EL (cell line): ENCODE measurements around the gene MAK.
"Not testable (repeated sequence)": the region's sequence is repeated elsewhere in the genome, so short reads cannot be mapped to it uniquely, and the experiment has no call there.

ENCODE experiments used
- DNase-seq: peaks from one replicate; pipeline ENCODE4 v3.0.0-alpha.2; 2016

MAK gene

DNA sequence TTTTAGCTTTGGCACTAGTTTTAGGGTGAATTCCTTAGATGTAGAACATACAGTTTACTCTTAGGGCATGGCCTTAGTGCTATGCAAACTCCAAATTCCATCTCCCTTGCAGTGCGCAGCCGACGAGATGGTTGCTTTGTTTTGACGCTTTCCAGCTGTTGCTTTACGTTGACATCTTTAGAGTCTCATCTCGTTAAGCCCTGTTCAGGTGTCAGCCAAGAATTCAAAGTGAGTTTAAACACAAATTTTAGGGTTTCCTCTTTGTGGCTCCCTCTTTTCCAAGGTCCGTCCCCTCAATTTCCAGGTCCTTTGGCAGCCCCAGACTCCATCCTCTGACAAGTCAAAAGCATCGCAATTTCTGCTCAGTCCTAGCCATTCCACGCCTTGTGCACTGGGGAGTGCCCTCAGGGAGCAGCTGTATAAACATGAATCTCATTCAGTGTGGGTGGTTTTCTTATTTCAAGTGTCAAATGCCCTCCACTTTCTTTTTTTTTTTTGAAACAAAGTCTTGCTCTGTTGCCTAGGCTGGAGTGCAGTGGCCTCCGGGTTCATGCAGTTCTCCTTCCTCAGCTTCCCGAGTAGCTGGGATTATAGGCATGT lies 14.1 kb upstream of the MAK start:
- DNase-seq, result no peak

DNA sequence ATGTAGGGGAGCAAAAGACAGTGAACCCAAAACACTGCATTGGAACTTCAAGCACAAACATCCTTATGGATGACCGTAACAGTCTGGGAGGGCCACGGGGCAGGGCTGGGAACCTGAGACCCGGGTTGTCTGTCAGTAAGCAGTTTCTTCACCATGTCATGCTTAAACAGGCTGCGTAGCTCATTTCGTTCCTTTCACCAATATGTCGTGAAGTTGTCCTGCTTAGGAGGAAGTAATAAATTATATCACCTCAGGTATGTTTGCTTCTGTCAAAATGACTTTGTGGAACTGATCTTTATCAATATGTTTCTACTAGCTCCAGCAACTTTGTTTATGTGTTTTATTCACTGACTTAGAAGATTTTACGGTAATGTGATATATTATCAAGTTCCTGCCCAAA lies 12.4 kb upstream of the MAK start:
- no peak for DNase-seq

DNA sequence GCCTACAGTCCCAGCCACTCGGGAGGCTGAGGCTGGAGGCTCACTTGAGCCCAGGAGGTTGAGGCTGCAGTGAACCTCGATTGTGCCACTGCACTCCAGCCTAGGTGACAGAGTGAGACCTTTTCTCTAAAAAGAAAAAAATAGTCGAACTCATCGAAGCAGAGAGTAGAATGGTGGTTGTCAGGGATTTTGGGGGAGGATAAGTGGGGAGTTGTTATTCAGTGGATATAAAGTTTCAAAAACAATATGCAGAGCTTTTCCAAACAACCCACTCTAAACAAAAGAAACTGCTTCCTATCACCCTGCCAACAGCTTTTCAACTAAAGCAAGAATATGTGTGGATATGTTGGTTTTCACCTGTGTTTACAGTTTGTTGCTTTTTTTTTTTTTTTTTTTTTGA lies 11.6 kb upstream of the MAK start:
- DNase-seq, result no peak

DNA sequence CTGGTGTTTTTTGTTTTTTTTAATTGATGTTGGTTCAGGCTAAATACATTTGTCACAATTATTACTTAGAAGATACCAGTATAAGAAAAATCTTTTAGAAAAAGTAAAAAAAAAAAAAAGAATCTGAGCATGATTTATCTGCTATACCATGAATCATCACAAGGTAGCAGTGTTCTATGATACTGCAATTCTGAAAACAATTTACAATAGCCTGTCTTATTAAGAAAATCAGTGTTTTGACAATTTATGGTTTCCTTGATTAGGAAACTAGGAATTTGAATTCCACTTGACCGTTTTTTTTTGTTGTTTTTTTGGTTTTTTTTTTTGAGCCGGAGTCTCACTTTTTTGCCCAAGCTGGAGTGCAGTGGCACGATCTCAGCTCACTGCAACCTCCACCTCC lies 9.3 kb upstream of the MAK start:
- peak; percentile 6 for DNase-seq

DNA sequence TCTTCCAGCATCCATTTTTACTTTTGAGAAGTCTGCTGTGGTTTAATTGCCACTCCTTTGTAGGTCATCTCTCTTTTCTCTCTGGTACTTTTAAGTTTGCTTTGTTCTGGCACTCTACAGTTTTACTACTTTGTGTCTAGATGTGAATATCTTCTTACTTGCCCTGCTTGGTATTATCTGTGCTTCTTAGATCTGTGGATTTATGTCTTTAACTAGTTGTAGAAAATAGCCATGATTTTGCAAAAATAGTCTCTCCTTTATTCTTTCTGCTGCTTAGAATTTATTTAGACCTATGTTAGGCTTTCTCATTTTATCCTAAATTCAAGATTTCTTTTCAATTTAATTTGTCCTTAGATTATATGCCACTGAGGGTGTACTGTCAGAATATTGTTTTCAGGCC lies 5.2 kb upstream of the MAK start:
- DNase-seq, result no peak

DNA sequence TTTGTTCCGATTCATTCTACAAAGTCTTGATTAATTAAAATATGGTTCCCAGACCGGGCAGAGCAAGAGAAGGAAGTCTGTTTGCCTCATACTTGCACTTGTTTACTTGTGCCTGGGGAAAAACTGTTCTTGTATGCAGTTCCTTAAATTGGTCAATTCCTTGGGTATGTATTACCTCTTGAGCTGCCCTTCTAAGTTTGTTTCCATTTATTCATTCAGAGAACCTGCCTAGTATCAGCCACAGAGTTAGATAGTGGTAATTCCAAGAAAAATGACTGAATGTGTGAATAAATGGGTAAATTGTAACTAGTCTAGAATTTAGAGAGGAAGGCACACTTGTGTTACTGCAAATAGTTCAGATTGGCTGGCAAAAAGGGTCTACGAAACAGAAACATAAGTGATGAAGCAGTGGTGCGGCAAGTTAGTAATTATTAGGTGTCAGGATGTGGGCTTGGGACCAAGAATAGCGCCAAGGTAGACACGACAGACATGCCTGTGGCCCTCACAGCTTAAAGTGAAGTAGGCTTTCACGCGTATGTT lies 525 bp upstream of the MAK start:
- no peak for DNase-seq

DNA sequence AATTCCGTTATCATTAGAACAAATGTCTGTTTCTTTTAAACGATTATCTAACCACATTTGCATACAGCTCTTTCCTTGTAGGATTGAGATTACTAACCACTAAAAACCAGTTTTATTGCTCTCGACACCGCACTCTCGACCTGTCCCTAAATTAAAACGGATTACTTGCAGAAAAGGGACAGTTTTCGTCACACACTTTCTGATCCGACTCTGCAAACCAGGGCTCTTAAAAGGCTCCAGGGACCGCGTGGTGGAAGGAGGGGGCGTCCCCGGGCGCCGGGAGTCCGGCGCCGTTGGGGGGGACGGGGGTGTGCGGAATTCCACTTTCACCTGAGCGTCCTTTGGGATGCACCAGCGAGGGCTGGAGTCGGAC lies 731 bp downstream of the MAK start:
- no peak for DNase-seq

DNA sequence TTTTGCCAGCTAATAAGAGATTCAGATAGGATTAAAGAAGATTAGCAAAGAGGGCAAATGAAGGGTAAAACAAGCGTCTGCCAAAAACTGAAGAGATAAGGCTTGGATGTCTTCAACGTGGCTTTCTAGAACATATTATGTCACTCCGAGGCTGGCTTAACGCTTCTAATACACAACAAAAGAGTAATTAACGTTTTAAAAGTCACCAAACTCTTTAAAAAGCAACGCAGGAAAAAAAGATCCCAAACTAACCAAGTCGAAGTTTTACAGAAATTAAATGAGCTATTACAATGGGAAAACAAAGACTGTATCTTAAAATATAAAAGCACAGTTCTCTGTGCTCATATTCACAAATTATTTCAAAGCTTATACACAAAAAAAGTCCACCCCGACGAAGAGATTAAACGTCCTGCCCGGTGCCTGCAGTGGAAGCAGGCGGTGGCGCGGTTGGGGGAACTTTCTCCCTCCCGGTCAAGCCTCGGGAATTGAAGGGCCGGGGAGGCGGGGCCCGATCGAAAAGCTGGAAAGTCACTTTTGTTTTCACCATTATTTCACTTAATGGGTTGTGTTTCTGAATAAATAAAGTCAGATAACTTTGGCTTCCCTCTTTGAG lies 1.2 kb downstream of the MAK start:
- DNase-seq, result peak; percentile 28

DNA sequence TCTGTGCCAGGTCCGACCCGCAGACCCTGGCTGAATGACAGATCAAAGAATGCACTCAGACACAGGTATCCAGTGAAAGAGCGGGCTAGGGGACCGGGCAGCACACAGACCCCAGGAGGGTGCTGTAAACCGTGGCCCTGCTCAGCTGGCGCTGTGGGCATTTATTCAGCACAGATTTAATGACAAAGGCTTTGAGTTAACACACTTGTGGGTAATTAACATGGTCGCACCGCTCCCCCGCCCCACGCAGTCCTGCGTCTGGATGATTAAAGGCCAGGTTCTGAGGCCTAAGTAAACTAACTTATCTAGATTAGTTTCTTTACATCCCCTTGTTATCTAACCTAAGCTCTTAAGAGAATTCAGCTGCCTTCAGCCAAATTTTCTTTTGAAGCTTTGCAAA lies 3.5 kb downstream of the MAK start:
- no peak for DNase-seq

DNA sequence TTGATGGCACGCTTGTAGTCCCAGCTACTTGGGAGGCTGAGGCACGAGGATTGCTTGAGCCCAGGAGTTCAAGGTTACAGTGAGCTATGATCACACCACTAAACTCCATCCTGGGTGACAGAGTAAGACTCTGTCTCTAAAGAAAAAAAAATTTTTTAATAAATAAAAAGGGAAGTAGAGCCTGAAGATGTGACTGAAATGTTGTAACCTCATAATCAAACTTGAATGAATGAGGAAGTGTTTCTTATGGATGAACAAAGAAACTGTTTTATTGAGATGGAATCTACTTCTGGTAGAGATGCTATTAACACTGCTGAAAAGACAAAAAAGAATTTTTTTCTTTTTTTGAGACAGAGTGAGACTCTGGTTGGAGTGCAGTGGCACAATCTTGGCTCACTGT lies 6.7 kb downstream of the MAK start:
- DNase-seq, result no peak

DNA sequence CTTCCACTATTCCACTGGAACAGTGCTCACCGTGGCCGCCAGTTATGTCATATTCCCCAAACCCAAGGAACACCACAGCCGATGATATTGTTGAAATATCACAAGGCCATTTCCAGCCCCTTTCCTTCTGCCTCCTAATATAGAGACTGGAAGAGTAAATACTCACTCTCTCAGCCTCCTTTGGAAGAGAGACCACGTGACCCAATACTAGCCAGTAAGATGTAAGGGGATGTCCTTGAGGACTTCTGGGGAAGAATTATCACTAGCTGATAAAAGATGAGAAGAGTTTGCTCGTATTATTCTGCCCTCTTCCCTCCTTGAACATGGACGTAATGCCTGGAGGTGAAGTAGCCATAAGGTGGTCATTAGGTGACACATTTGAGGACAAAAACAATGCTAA lies 13.5 kb downstream of the MAK start:
- no peak for DNase-seq

DNA sequence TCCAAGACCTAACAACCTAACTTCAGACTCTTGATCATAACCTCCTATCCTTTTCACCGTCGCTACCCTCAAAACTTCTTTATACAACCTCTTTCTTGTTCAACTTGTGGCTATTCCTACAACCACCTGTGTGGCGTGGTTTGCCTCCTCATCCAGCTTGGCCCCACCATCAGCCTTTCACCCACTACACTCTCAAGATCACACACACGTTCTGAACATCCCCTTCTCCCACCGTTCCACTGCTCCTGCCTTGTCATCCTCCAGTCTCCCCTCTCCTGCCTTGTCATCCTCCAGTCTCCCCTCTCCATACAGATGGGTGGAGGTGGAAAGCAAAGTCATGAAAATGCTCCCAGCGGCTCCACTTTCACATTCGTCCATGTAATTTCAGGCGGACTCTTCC lies 14.0 kb downstream of the MAK start:
- no peak for DNase-seq

DNA sequence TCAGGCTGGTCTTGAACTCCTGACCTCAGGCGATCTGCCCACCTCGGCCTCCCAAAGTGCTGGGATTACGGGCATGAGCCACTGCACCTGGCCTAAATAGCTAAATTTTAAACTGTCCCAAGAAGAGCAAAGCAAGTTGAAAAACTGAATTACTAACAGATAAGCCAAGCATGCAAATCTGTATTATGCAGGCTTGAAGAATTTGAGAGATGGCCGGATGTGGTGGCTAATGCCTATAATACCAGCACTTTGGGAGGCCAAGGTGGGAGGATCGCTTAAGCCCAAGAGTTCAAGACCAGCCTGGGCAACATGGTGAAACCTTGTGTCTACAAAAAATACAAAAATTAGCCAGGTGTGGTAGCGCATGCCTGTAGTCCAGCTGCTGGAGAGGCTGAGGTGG lies 24.2 kb downstream of the MAK start:
- DNase-seq, result not testable (repeated sequence)

DNA sequence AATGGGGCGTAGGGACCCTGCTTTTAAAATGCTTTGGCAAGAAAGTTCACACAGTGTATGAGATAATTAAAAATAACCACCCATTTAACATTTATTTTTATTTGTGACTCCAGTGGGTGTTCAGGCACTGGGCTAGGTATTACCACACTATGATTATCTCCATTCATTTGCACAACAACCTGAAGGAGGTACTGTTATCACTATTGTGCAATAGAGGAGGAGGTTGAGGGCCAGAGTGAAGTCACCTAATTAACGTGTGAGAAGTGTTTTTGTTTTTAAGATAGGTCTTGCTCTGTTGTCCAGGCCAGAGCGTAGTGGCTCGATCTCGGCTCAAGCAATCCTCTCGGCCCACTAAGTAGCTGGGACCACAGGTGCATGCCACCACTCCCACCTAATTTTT lies 29.2 kb downstream of the MAK start:
- no peak for DNase-seq

DNA sequence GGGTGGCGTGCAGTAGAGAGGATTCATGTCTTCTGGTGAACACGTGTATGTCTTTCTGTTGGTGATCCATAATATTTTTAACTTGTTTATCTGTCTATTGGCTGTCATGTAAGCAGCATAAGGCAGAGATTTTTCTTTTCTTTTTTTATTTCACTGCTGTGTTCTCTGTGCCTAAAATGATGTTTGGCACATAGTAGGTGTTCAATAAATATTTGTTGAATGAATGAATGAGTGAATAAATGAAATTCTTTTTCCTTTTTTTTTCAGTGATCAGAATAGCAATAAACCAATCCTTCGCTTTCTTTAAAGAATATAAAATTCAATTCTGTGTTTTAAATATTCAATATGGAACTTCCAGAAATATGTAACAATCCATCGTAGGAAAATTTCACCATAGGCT lies 30.0 kb downstream of the MAK start:
- no peak for DNase-seq

DNA sequence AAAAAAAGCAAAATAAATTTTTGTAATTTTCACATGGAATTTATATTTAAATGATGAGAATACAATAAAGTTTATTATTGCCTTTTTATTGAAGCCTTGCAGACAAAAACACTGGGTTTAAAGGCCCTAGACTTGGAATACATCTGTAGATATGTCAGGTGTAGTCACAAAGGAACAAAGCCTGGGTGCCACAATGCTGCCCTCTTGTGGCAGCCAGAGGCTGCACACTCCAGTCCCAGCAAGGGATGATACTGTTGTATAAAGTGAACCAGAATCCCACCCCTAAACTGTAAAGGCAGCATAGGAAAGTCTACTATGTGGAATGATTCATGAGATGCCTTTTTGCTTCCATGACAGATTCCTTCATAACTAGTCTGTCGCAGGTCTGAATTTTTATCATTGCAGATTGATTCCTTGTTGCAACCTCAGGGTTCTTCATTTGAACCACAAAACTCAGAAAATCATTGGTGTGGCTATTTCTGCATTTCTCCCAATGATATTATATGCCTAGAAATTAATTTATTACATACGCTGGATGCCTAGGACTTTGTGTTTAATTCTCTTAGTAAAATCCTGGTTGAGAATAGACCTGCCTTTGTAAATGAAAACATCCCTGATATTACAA lies 37.0 kb downstream of the MAK start:
- peak; percentile 65 for DNase-seq

DNA sequence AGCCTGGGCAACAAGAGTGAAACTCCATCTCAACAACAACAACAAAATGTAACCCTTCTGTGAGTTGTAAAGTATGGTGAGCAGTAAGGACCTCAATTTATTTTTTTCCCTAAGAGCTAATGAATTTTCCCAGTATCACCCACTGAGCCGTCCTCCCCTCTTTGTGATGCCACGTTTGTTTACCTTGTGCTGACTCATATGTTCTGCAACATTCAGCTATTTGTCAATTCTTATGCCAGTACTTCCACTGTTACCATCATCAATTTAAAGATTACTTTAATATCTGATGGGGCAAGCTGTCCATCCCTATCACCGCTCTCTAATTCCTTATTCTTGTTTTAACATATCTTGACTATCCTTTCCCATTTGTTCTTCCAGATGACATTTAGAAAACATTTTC lies 37.5 kb downstream of the MAK start:
- DNase-seq, result peak; percentile 52

DNA sequence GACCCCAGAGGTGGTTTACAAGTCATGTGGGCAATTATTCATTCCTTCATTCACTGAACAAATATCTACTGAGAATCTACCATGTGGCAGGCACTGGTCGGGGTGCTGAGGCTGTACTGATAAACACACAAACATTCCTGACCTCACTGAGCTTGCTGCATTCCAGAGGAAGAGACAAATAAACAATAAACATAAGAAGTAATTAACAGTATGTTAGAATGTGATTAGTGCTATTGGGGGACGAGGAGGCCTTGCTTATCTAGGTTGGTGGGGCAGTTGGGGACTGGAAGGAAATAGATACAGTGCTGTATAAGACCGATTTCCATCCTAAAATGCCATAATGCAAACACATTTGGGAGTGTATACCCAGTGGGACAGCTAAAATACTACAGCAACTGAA lies 44.1 kb downstream of the MAK start:
- no peak for DNase-seq

DNA sequence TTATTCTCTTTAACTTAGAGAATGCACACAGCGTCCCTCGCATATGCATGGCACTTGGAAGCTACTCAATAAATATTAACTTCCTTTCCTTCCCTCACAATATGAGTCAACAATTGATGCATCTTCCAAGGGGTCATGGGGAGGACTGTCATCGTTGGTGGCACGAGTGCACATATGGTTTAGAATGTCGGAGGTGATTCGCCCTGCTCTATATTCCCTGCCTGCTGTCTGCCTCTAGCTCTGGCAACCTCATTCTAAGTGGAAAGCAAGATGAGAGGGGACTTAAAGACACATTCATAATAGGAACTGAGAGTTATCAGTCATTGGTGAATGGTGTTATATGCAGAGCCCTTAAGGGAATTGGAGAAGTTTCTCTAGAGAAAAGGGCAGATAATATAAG lies 44.6 kb downstream of the MAK start:
- DNase-seq, result no peak

DNA sequence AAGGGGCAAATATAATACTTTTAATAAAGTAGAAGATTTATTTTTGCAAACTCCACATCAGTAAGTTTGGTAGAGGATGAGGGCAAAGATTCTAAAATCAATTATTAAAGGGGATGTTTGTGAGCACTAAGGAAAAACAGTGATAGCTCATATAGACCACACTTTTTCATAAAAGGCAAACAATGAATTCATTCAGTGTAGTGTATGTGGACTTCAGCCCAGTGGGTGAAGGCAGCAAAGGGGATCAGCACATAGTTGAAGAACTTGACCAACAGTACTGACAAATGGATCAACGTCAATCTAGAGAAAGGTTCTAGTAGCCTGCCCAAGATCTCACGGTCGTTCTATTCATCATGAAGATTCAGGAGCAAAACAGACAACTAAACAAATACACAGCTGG lies 45.3 kb downstream of the MAK start:
- DNase-seq, result no peak

DNA sequence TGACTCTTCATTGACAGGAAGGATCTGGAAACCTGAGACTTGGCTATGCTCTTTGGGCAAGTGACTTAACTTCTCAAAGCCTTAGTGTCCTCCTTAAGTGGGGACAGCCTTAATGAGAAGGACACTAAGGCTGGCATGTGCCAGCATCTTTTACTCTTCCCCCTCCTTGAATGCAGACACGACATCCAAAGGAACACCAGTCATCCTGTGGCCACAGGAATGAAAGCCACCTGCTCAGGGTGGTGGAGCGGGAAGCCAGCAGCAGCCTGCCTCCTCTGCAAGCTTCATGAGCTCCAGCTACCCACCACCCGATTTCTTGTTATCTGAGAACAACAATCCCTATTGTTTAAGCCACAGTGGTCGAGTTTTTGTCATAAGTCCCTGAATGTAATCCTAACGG lies 46.2 kb downstream of the MAK start:
- DNase-seq, result no peak

DNA sequence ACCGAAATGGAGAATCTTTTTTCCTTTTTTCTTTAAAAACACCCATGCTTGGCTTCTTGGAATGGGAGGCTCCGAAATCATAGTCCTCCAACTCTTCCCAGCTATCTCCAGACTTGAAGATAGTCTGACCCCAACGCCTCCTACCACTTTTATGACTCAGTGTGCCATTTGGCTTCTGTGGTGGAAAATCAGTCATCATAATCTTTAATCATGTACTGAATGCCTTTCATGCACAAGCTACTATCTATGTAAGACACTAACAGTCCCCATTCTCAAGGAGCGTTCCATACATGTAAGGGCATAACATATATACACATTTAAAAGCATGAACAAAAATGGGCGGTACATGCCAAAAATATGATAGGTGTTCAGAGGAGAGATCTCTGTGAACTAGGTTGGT lies 46.7 kb downstream of the MAK start:
- DNase-seq, result no peak

DNA sequence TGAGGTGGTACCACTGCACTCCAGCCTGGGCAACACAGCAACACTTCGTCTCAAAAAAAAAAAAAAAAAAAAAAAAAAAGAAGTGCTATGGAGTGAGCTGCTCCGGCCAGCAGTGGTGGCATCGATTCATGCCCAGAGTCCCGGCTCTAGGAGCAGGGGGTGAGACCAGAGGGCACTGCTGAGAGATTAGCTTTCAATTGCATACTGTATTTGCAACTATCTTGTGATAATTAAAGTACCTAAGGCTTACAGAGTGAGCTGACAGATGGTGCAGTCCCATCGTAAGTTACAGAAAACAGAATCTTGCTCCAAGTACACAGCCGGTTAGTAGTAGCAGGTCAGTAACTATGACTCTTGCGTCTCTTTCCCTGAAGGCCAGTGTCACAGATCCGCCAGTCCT lies 59.3 kb downstream of the MAK start:
- DNase-seq, result no peak

DNA sequence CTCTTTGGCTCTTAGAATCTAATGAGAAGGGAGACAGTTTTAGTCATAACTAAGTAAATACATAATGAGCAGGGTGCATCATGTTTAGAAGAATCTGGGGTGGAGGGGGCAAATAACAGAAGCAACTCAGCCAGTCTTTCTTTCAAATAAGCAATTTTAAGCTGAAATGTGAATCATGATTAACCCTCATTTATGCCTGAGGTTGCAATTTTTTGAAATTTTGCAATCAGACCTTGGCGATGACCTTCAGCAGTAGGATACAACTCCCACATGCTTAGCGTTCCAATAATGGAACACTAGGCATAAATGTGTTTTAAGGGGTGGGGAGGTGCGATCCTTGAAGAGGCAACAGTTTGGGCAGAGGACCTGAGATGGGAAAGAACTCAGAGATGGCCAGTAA lies 60.1 kb downstream of the MAK start:
- no peak for DNase-seq

DNA sequence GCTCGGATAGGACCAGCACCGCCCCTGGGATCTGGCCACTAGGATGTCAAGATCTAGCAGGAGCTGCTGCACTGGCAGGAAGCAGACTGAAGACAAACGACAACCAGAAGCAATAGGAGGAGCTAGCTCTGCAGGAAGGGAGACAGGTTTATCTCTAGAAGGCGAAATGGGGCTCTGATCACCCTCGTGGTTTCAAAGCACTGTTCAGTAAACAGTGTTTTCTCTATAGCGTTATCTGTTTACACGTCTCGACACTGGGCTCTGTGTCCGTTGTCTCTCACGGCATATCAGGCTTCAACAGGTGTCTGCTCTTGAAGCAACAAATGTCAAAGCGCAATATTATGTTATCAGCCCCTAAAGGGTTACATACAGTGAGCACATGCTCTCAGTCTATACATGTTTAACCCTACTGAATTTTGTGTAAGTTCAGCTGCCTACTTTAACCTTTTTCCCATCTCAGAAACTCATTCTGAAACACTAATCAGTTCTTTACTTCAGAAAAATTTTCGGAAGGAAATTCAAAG lies 66.9 kb downstream of the MAK start:
- DNase-seq, result no peak
